Endodermal cell (in vitro differentiated cells): ENCODE measurements around the gene PACRG. TPM values are rescaled to one million over a fixed set of nuclear protein-coding genes. Genes with fewer than 3 reads are reported as not detected.
"Not testable (repeated sequence)": the region's sequence is repeated elsewhere in the genome, so short reads cannot be mapped to it uniquely, and the experiment has no call there.

Source experiments
- DNase-seq: peaks from one replicate; pipeline ENCODE4 v3.0.0-alpha.2; 2017
- H3K27ac ChIP-seq: 2 replicates; pipeline ENCODE4 v1.5.1; 2013; ENCODE audit warnings: mild to moderate bottlenecking, low read depth, low read length, moderate library complexity
- H3K27me3 ChIP-seq: 2 replicates; pipeline ENCODE4 v1.6.1; 2013; ENCODE audit warnings: mild to moderate bottlenecking, low read length, moderate library complexity; ENCODE audit not compliant: insufficient read depth, control insufficient read depth, poor library complexity, severe bottlenecking
- H3K36me3 ChIP-seq: 2 replicates; pipeline ENCODE4 v1.7.0; 2013; ENCODE audit warnings: mild to moderate bottlenecking, low read length, moderate library complexity; ENCODE audit not compliant: control insufficient read depth, insufficient read depth
- H3K4me1 ChIP-seq: one replicate; pipeline ENCODE4 v1.7.0; 2013; ENCODE audit warnings: low read length; ENCODE audit not compliant: control insufficient read depth, insufficient read depth
- H3K4me3 ChIP-seq: 2 replicates; pipeline ENCODE4 v1.5.1; 2013; ENCODE audit warnings: mild to moderate bottlenecking, low read length, moderate library complexity
- H3K9ac ChIP-seq: 2 replicates; pipeline ENCODE4 v1.6.1; 2013; ENCODE audit warnings: mild to moderate bottlenecking, low read length, moderate library complexity; ENCODE audit not compliant: poor library complexity, severe bottlenecking; ENCODE audit errors: extremely low read depth
- H3K9me3 ChIP-seq: 2 replicates; pipeline ENCODE4 v1.6.1; 2013; ENCODE audit warnings: mild to moderate bottlenecking, low read length, moderate library complexity; ENCODE audit not compliant: control insufficient read depth
- H3K27ac Mint-ChIP-seq: 2 replicates; pipeline ENCODE4 v1.8.0; 2020; ENCODE audit warnings: mixed read lengths
- H3K27me3 Mint-ChIP-seq: 2 replicates; pipeline ENCODE4 v1.8.0; 2021; ENCODE audit warnings: mild to moderate bottlenecking, mixed read lengths; ENCODE audit not compliant: insufficient read depth
- H3K36me3 Mint-ChIP-seq: 2 replicates; pipeline ENCODE4 v1.8.0; 2020; ENCODE audit warnings: low read depth, mixed read lengths
- H3K4me1 Mint-ChIP-seq: 2 replicates; pipeline ENCODE4 v1.8.0; 2020; ENCODE audit warnings: mixed read lengths
- H3K4me3 Mint-ChIP-seq: 2 replicates; pipeline ENCODE4 v1.8.0; 2020; ENCODE audit warnings: mild to moderate bottlenecking, moderate library complexity, mixed read lengths
- H3K9me3 Mint-ChIP-seq: 2 replicates; pipeline ENCODE4 v1.8.0; 2020; ENCODE audit warnings: mild to moderate bottlenecking, mixed read lengths
- WGBS, 2 experiments: methylation state at CpG; one replicate each; pipeline versions ENCODE4 v1.1.5 to v1.1.7; 2013; ENCODE audit warnings: missing lambda C conversion rate in 2 of 2, mixed read lengths in 1 of 2; ENCODE audit not compliant: insufficient coverage in 1 of 2, insufficient read length in 1 of 2; 5-methylcytosine and 5-hydroxymethylcytosine counted together
- total RNA-seq, 2 donors: library from RNA; stranded (reverse); fragmentation: NEBNext Ultra II Directional in 1 of 2; extraction: Animal tissue kit (Norgen Biotek cat#: 25700) in 1 of 2; gene quantifications; 2 replicates in 1 of 2; 3 replicates in 1 of 2; pipeline ENCODE4 v1.2.1, GENCODE V29; 2021
- TF ChIP-seq, protein P1 (sequence below): fragments of 200-600 bp; sonication (generic); conservative IDR thresholded peaks from 2 replicates; pipeline ENCODE4 v1.5.0; 2021; ENCODE audit warnings: antibody characterized with exemption, mild to moderate bottlenecking

PACRG gene
- total RNA-seq, 2 donors from 2014 or later = 0.42 to 0.44 TPM

- Mint-ChIP-seq H3K4me1 (peaks cover 9% of the 10 kb centered on the region), H3K27ac (no peak overlapping the region), H3K9me3 (no peaks in the 10 kb centered on the region), H3K4me3 (no peak overlapping the region), H3K36me3 (no peaks in the 10 kb centered on the region), H3K27me3 (no peaks in the 10 kb centered on the region)
- no peak overlapping the region for H3K9ac ChIP-seq
- TF ChIP-seq, protein P1, sequence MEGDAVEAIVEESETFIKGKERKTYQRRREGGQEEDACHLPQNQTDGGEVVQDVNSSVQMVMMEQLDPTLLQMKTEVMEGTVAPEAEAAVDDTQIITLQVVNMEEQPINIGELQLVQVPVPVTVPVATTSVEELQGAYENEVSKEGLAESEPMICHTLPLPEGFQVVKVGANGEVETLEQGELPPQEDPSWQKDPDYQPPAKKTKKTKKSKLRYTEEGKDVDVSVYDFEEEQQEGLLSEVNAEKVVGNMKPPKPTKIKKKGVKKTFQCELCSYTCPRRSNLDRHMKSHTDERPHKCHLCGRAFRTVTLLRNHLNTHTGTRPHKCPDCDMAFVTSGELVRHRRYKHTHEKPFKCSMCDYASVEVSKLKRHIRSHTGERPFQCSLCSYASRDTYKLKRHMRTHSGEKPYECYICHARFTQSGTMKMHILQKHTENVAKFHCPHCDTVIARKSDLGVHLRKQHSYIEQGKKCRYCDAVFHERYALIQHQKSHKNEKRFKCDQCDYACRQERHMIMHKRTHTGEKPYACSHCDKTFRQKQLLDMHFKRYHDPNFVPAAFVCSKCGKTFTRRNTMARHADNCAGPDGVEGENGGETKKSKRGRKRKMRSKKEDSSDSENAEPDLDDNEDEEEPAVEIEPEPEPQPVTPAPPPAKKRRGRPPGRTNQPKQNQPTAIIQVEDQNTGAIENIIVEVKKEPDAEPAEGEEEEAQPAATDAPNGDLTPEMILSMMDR = no peak
- no peaks in the 10 kb centered on the region for H3K9me3 ChIP-seq
- H3K36me3 ChIP-seq = no peaks in the 10 kb centered on the region
- no peak for DNase-seq
- no peaks in the 10 kb centered on the region for H3K4me1 ChIP-seq
- no peak overlapping the region for H3K4me3 ChIP-seq
- 91 to 92% methylated on average over 9 to 11 of the region's 11 CpGs for WGBS, 2 experiments
- peak overlapping the region; percentile 30 for H3K27ac ChIP-seq
- H3K27me3 ChIP-seq = no peaks in the 10 kb centered on the region
These were observed 587.2 kb downstream of the PACRG start for GRCh38 chr6:163314791-163315470.

GRCh38 chr6:163316866-163317495 lies 589.2 kb downstream of the PACRG start:
- H3K4me3 Mint-ChIP-seq, H3K27ac ChIP-seq, H3K27me3 Mint-ChIP-seq, H3K9ac ChIP-seq, H3K36me3 ChIP-seq, DNase-seq, H3K4me3 ChIP-seq, H3K27me3 ChIP-seq, H3K9me3 Mint-ChIP-seq, H3K36me3 Mint-ChIP-seq, H3K27ac Mint-ChIP-seq, H3K9me3 ChIP-seq, H3K4me1 Mint-ChIP-seq, H3K4me1 ChIP-seq: not testable (repeated sequence)
- WGBS, 2 experiments = 95 to 98% methylated on average over 8 to 12 of the region's 12 CpGs

DNA sequence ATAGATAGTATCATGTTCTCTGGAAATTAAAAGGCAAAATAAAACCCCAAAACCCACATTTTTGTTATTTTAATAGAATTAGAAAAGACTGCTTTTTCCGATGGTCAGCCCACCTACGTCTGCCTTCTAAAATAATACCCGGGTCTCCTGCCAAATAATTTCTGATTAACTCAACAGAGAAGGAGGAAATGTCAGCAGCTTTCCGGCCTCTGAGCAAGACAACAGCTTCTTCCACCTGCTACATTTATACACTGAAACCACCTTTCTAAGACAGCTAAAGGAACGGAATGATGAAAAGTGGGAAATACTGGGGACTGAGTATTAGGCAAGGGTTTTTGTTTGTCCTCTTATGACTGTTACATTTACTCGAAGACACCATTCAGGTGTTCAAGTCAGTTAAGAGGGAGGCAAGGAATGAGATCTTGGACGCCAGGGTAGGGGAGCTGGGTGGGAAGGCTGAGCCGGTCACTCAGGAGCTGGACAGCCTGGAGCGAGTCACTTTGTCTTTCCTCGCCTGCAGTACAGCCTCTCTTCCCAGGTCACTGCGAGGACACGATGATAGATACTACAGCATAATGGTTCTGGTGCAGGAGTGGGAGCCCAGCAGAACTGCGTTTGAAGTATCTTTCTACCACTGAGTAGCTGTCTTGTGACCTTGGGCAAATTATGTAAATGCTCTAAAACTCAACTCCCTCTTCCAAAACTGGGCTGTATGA lies 590.5 kb downstream of the PACRG start:
- no peaks in the 10 kb centered on the region for H3K4me1 ChIP-seq
- no peaks in the 10 kb centered on the region for H3K9me3 ChIP-seq
- Mint-ChIP-seq H3K9me3 (no peaks in the 10 kb centered on the region), H3K4me3 (no peak overlapping the region), H3K36me3 (no peaks in the 10 kb centered on the region), H3K4me1 (no peaks in the 10 kb centered on the region), H3K27ac (no peak overlapping the region), H3K27me3 (peaks cover 2% of the 10 kb centered on the region)
- DNase-seq = no peak
- WGBS, 2 experiments = 88 to 89% methylated on average over 5 to 13 of the region's 13 CpGs
- TF ChIP-seq, protein P1 = no peak
- no peaks in the 10 kb centered on the region for H3K36me3 ChIP-seq
- H3K9ac ChIP-seq = no peak overlapping the region
- no peak overlapping the region for H3K27ac ChIP-seq
- H3K27me3 ChIP-seq = no peaks in the 10 kb centered on the region
- H3K4me3 ChIP-seq = no peak overlapping the region
